IgD-negative memory B cell (primary cell): Measurements from ENCODE around the gene OCIAD1. TPM values are rescaled to one million over a fixed set of nuclear protein-coding genes. Genes with fewer than 3 reads are reported as not detected.

ENCODE experiments used
- polyA plus RNA-seq: library from polyadenylated mRNA; unstranded; fragments of 300-500 nt; fragmentation: Illumina TruSeq; gene quantifications from one replicate; pipeline ENCODE4 v1.2.3, GENCODE V29; 2021

Gene OCIAD1
- polyA plus RNA-seq, 1 donor from 2014 or later: 162 TPM

Other genes with a start within 250 kb of the OCIAD1 start
- 29.6 TPM for gene FRYL, start 50.8 kb upstream of the OCIAD1 start, polyA plus RNA-seq
- 142 TPM for gene OCIAD2, start 75.7 kb downstream of the OCIAD1 start, polyA plus RNA-seq
- gene CWH43, start 155.2 kb downstream of the OCIAD1 start, polyA plus RNA-seq: not detected